Colon (tissue), 2 donors: Measurements from ENCODE around the gene RAVER2.
"Not testable (repeated sequence)": the region's sequence is repeated elsewhere in the genome, so short reads cannot be mapped to it uniquely, and the experiment has no call there.

Experiments
- FAIRE-seq: peaks from 2 replicates; lab custom pipeline; 2012; peaks lifted over from hg19 to GRCh38; lab: Jason Lieb, UNC
- donor health status: control.
- donor health status: control.

The RAVER2 gene, protein sequence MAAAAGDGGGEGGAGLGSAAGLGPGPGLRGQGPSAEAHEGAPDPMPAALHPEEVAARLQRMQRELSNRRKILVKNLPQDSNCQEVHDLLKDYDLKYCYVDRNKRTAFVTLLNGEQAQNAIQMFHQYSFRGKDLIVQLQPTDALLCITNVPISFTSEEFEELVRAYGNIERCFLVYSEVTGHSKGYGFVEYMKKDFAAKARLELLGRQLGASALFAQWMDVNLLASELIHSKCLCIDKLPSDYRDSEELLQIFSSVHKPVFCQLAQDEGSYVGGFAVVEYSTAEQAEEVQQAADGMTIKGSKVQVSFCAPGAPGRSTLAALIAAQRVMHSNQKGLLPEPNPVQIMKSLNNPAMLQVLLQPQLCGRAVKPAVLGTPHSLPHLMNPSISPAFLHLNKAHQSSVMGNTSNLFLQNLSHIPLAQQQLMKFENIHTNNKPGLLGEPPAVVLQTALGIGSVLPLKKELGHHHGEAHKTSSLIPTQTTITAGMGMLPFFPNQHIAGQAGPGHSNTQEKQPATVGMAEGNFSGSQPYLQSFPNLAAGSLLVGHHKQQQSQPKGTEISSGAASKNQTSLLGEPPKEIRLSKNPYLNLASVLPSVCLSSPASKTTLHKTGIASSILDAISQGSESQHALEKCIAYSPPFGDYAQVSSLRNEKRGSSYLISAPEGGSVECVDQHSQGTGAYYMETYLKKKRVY

DNA sequence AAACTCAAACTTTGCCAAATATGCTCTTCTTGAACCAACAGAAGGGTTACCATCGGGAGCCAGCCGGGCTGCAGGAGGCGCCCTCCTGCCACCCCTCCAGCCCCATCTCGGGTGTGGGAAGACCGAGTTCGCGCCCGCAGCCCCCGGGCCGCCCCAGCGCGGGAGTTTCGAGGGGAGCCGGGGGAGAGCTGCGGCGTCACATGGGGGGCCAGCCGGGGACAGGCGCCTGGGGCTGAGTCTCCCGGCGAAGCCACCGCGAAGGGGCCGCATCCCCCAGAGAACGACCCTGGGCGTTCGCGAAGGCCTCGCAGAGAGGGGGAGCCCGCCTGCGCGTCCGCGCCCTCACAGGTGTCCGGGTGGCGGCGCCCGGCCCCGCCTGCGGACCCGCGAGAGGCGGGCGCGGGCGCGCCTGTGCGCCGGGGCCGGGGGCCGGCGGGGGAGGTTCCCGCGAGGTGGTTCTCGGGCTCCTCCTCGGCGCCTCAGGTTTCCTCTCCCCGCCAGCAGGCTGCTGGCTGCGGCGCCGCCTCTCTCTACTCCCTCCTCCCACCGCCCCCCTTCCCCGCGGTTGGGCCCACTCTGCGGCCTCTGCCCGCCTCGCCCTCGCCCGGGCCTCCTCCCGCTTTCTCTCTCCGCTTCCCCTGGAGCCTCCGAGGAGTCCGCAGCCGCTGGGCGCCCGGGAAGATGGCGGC lies at the start of gene RAVER2:
Gene RAVER2, plus strand, starts transcription at position 584 of the 689 bp plus-strand sequence. Its CDS starts 98 bp downstream, at position 682.
- no peak for FAIRE-seq

DNA sequence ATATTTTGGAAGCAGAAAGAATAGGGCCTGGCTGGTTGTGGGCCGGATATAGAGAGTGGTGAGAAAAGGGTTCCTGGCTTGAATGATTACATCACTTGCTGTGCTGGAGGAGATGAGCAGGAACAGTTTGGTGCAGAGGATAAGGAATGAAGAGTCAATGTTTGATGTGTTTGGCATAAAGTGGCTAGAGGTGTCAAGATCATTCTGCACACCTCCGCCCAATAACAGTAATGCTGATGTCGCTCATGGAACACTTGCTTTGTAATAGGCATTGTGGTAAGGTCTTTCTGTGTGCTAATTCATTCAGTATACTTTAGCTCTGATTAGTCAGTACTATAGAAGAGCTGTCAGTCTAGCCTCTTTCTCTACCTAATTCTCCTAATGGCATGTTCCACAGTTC lies 48.0 kb upstream of the RAVER2 start:
- FAIRE-seq: no peak

DNA sequence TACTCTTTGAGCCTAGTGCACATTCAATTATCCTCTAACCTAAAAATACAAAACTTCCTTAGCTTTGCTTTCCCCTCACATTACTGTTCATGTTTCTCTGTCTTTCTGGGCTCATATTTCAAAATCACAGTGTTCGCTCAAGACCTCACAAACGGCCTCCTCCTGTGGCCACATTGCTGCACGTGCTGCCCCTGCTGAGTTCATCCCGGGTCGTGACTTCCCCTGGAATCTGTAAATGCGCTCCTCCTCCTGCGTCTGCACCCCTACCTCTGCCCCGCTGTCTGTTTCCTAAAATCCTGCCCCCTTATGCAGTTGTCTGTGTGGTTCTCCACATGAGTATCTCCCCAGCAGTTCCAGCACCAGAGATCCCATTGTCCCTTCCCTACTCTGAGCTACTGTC lies 45.5 kb upstream of the RAVER2 start:
- FAIRE-seq: no peak

DNA sequence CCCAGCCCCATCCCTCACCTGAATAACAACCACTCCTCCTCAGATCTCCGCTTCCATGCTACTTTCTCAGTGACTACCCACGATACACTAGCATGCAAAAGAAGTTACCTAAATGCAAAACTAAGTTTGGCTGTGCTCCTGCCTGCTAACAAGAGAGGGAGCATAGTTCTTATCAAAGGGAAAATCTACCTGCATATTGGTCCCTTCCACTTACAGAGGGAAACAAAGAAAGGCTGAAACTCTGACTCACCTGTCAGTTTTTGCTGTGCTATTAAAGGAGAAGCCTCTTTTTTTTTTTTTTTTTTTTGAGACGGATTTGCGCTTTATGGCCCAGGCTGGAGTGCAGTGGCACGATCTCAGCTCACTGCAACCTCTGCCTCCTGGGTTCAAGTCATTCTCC lies 43.8 kb upstream of the RAVER2 start:
- FAIRE-seq: no peak

DNA sequence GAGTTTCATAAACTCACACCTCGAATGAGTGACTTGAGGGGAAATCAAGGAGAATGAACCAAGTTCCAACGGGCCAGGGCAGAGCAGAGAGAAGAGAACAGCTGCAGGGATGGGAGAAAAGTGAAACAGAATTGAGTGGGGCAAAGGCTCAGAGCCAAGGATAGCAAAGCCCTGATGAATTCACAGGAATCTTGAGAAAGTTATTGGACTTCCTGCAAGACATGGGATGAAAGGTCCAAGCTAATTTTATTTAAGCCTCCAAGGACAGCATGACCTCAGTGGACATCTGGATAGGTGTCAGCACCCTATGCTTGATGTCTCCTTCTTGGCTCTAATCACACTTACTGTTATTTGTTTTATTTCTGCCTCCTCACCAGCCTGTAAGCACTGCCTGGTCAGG lies 43.0 kb upstream of the RAVER2 start:
- FAIRE-seq: no peak

DNA sequence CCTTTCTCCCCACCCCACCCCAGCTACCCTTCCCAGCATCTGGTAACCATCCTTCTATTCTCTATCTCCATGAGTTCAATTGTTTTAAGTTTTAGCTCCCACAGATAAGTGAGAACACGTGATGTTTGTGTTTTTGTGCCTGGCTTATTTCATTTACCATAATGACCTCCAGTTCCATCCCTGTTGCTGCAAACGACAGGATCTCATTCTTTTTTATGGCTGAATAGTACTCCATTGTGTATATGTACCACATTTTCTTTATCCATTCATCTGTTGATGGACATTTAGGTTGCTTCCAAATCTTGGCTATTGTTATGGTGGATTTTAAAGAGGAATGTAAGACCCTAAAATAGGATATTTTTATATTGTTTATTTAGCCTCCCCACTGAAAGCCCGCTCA lies 42.2 kb upstream of the RAVER2 start:
- FAIRE-seq: not testable (repeated sequence)

DNA sequence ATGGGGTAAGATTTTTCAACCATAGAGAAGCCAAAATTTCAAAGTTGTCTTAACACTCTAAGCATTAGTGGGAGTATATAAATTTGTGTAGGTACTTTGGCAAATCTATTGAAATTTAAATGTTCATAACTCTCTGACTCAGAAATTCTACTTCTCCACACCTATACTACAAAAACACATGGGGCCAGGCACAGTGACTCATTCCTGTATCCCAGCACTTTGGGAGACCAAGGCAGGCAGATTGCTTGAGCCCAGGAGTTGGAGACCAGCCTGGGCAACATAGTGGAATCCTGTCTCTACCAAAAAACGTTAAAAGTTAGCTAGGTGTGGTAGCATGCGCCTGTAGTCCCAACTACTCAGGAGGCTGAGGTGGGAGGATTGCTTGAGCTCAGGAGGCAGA lies 41.3 kb upstream of the RAVER2 start:
- no peak for FAIRE-seq

DNA sequence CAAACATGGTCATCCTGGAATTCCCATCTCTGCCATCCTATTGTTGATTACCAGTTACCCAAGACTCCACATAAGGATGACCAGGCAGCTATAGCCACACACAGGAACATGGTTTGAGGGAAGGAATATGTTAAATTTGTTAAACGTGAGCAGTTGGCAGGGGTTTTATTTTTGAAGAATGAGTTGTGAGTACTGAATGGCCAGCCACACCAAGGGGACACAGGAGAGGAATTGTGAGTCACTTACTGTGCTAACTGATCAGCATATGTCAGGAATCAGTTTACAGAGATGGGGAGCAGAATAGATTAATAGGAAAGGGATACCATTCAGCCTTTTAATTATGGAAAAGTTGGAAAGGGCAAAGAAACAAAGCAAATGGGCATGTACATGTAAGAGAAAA lies 39.3 kb upstream of the RAVER2 start:
- no peak for FAIRE-seq

DNA sequence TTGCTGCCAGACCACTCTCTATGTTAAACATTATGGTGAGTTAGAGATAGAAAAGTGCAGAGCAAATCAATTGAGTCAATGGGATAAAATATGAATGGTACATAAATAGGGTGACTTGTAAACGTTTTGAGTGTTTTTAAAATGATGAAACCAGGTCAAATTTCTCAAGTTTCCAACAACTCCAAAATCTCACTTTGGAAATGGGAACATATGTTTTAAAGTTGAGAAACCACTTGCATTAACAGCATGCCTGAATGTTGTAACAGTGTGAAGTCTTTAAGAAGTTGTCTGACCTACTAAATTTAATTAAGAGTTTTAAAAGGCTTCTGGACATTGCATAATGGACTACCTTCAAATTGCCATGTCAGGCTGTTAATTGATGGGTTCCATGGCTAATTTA lies 33.6 kb upstream of the RAVER2 start:
- FAIRE-seq: no peak

DNA sequence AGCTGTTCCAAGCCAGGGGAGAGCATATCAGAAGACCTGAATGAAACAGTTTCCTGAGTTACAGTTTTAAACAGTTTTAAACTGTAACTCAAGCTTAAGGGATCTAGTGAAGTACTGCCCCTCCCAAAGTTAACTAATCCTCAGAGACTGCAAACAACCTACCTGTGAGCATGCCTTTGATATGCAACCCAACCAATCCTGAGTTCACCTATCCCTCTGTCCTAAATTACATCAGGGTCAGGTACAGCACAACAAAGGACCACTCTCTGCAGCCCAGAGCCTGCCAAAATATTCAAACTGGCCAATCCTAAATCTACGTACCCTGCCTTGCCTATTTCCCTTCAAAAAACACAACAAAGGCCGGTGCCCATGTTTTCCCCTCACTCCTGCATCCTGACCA lies 32.8 kb upstream of the RAVER2 start:
- FAIRE-seq: no peak

DNA sequence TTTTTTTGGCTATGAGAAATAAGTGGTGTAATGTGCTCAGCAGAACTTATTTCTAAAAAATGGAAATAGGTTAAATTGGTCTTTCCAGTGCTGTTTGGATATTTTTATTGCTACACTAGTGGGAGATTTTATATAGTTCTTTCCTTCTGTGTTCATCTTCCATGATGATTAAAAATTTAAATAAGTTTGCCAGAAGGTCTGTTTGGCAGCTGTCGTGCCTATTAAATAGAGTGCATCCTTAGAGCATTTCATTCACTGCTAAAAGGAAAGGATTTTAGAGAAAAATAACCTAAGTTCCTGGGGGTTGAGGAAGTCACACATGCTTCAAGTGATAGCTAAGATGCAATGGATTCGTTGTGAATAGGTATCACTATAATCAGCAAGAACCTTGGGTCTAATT lies 29.7 kb upstream of the RAVER2 start:
- no peak for FAIRE-seq

DNA sequence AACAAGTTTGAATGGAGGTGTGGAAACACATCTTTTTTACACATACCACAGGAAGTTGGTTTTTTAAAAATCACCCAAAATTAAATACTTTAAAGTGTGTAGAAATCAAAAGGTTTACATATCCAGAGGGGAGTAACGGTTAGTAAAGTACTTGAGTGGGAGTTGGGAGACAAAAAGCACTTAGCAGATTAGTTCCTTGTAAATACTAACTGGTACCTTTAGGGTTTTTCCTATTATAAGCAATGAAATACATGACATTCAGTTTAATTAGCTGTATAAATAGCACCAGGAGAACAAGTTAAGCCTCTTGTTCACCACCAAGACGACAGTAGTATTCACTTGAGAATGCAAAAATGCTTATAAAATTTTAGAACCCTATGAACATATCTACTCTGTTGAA lies 23.7 kb upstream of the RAVER2 start:
- no peak for FAIRE-seq

DNA sequence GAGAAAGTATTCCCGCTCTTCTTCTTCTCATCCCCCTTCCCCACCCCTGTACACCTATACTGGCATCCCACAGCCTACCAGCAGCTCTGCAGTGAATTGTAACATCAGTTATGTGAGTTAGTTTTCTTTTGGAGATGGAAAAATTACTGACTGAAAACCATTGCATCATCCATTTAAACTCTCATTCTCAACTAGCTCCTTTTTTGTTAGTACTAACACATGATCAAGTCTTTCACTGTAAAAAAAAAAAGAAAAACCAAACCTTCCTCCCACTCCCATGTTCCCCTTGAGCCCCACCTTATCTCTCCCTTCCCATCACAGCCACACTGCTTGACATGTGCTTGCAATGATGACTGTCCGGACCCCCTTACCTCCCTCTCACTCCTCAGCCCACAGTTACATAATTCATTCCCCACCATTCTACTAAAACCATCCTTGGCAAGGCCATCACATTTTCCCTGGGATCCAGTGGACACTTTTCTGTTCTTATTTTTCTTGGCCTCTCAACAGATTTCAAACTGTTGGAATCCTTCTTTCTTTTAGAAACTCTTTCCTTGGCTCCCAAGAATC lies 23.2 kb upstream of the RAVER2 start:
- no peak for FAIRE-seq

DNA sequence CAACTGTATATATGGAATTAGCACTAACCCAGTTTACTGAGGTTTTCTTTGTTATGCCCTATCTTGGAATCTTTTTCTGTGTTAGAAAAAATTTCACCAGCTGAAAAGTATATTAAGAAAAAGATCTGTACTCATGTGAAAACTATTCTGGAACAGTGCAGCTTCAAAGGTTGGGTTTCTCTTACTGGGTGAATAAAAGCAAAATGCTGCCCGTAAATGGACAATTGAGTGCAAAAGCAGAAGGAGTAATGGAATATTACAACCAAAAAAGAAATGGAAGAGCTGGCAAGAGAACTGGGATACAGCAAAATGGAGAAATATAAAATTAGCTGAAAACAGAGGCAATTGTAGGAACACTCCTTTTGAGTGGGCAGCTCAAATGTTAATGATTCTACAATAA lies 17.0 kb upstream of the RAVER2 start:
- FAIRE-seq: no peak

DNA sequence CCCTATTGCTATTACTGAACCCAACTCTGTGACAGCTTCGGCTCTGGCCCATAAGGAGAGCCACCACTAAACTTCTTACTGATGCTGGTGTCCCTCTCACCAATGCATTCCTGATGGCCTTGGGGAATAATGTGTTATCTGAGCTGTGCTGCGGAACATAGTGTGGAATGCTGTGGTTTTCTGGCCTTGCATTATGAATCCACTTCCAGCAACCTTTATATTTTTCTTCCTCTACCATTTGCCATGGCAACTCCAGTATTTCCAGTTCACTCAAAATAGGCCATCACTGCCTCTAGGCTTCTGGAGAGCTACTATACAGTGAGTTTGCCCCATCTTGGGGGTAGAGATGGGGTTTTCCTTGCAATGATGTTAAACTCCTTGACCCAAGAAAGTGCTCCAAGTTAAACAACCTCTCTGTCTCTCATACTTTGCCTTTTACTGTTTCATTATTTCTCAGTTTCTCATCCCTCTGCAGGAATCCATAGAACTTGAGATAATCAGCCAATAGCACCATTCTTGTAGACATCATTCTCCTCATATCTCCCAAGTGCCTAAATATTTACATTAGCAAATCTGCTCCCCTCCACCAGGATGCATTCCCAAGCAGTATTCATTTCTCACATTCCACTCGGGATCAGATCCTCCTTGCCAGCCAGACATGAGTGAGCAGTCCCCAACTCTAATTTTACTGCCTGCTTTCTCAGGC lies 11.1 kb upstream of the RAVER2 start:
- no peak for FAIRE-seq

DNA sequence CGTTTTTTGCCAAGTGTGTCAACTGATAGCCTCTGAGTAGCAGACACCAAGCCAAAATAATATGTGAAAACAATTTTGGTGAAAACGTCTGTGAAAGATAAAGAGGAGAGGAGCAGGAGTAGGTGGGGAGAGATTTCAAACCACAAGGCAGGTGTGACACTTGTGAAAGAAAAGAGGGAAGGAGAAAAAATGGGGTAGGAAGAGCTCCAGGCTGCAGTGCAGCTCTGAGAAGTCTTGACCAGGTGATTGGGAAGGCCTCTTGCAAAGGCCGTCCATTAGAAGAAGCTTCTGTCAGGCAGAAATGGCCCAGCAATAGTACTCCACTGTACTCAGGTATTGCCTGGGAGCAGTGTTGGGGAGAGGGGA lies 10.6 kb upstream of the RAVER2 start:
- FAIRE-seq: no peak

DNA sequence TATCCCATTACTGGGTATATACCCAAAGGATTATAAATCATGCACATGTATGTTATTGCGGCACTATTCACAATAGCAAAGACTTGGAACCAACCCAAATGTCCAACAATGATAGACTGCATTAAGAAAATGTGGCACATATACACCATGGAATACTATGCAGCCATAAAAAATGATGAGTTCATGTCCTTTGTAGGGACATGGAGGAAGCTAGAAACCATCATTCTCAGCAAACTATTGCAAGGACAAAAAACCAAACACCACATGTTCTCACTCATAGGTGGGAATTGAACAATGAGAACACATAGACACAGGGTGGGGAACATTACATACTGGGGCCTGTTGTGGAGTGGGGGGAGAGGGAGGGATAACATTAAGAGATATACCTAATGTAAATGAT lies 4.2 kb upstream of the RAVER2 start:
- not testable (repeated sequence) for FAIRE-seq

DNA sequence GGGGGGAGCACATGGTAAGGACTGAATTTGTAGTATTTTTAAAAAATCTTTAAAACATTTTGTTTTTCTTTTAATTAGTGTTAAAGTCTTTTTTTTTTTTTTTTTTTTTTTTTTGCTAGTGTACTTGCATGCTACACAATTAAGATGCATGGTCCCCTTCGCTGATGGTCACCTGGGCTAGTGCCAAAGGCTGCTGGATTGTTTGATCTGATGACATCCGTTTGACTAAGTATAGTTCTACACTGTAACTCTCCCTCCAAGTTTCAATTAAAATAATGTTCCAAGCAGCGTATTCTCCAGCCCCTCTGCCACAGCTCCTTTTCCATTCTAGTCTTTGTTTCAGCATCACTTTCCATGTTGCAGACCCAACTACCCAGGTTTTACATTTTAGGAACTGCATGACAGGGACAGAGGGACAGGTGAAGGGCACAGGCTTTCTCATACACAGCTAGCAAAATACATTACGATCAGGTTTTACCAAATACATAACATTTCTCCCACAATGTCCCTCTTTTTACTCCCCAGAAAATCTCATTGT lies 852 bp upstream of the RAVER2 start:
- no peak for FAIRE-seq

DNA sequence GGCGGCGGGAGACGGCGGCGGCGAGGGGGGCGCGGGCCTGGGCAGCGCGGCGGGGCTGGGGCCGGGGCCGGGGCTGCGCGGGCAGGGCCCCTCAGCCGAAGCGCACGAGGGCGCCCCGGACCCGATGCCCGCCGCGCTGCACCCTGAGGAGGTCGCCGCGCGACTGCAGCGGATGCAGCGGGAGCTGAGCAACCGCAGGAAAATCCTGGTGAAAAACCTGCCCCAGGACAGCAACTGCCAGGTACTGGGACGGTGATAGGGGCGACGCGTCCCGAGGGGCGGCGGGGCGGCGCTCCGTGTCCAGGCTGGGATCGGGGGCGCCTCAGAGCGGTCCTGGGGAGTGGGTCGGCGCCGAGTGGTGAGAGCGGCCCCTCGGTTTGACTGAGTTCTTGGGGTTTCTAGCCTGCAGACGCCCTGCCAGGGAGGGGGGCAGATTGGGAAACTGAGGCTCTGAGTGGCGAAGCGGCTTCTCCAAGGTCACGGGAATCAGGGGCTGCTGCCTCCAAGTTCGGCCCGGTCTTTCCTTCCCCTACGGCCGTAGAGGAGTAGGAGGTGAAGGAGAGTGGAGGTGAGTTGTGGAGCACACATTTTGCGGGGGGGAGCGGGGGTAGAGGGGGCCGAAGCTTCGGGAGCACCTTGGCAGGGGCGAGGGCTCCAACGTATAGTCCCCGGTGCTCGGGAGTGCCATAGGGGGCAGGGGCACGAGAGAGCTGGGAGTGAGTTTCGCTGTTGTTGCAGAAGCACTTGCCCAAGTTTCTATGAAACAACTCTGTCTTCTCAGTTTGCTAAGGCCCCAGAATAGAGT lies 508 bp downstream of the RAVER2 start:
- no peak for FAIRE-seq

DNA sequence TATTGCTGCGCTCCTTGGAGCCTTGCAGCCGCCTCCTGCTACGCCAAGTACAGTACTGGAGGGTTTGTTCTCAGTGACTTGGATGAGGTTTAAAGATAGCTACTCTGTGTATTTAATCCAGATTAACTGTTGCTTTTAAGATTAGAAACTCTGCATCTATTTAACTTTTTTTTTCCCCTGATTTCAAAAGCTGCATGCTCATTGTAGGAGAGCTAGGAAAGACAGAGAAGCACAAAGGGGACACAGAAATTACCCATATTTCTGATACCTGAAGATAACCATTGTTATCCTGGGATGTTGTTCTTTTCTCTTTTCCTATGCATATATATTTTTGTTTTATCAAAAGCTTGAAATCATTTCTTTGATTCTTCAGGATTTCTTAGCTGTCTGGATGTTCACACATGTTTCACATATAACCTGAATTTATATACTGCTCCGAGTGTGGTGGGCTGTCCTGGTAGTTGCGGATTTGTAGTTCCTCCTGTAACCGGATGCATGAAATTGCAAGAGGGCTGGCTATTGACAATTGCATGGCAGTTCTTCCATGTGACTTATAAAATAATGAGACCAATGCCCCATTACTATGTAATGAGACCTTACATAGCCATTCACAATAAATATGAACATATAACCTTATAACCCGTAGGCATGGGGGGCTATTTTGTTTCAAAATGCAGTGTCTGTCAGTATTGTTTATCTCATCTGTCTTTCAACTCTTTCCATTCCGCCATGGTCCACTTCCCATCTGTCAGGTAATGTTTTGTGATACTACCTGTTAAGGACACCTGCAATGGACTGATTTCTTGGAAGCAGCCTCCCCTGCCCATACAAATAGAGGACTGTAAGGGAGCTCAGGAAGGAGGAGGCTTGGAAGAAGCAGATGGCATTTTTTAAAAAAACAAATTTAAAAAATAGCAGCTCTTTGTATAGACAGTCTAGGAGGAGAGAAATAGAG lies 1.4 kb downstream of the RAVER2 start:
- no peak for FAIRE-seq
